NCI-H146 treated with DMSO at 0.1 percent for 48 hours (cell line): ENCODE data around the gene TBCD.

ENCODE experiments used
- DNase-seq: peaks from one replicate; lab custom pipeline; 2025; ENCODE audit not compliant: unreplicated experiment; lab: John Stamatoyannopoulos, UW

Gene TBCD

DNA sequence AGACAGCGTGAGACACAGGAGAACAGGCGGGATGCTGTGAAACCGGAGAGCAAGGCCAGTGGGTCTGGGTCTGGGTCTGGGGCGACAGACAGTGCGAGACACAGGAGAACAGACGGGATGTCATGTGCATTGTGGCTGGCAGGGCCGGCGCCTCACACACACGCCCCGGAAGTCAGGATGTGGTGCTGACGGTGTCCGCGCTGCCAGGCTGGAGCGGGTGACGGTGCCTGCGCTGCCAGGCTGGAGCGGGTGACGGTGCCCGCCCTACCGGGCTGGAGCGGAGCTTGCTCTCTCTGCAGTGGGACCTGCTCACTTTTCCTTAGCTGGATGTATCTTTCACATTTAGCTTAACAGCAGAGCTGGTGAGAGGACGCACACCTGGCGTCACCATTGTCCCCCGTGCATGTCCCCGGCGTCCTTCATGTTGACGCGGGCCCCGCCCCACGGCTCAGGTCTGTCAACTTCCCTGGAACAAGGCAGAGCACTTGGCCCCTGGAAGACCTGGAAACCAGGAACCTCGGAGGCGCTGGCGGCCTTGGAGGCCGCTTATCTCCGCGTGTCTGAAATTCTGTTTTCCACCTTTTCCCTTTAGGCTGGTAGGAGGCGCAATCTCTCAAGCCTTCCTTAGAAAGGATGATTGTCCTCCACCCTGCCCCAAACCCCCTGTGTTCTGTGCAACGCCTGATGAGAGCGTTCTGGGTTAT is 131.0 kb downstream of the TBCD start:
- DNase-seq = no peak

DNA sequence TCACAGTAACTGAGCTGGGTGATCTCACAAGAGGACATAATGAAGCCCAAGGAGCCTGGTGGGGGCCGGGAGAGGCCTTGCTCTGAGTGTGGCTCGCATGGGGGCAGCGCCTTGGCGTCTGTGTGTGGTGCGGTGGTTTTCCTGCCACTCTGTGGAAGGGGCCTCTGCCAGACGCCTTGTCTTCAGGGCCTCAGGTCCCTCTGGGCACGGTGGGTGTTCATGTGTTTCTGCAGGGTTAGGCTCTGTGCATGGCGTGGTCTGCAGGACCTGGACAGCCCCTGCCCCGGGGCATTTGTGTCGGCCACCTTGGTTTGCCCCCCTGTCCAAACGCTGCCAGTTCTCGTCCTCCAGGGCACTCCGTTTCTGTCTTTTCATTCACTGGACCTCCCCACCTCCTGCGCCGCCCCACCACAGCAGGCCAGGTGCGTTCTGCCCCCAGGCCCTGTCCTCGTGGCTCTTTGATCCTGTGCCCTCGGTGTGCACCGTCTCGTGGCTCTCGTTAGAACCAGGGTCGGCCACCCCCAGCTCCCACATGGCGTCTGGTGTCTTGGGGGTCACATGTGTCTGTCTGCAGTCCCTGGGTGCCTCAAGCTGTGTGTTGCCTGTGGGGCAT is 131.7 kb downstream of the TBCD start:
- DNase-seq = no peak

DNA sequence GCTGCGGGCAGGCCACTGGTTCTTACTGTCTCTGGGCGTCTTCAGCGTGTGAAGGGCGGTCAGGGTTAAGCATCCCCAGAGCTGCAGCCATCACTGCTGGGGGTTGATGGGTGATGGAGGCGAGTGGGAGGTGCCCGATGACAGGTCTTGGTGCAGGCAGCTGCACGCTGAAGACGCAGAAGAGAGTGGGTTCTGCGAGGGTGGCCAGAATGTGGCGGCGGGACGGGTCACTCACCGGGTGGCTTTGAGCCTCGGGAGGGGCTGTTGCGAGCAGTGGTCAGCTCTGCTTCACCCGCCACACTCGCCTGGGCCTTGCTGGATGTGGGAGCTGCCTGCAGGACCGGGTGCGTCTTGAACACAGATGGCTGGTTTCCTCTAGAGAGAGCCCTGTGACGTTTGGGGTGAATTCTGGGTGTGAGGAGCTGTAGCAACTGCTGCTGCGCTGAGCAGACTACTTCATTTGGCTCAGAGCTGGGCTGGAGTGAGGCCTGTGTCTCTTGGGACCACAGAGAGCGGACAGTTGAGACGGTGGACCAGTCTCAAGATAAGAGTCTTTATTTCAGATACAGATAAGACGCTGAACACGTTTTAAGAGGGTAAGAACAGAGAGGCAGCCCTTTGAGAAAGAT is 132.6 kb downstream of the TBCD start:
- no peak for DNase-seq

DNA sequence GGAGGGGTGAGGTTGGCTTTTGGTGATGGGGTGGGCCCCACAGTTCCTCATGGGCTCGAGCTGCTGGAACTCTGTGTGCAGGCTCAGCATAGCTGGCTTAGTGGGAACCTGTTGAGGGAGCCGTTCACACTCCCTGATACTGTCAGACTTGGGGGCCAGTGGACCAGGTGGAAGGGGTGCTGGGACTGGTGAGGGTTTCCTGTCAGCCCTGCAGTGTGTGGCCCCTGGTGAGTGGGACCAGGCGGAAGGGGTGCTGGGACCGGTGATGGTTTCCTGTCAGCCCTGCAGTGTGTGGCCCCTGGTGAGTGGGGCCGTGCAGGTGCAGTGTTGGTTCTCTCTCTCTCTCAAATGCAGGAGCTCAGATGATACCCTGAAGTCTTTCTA is 133.1 kb downstream of the TBCD start:
- no peak for DNase-seq

DNA sequence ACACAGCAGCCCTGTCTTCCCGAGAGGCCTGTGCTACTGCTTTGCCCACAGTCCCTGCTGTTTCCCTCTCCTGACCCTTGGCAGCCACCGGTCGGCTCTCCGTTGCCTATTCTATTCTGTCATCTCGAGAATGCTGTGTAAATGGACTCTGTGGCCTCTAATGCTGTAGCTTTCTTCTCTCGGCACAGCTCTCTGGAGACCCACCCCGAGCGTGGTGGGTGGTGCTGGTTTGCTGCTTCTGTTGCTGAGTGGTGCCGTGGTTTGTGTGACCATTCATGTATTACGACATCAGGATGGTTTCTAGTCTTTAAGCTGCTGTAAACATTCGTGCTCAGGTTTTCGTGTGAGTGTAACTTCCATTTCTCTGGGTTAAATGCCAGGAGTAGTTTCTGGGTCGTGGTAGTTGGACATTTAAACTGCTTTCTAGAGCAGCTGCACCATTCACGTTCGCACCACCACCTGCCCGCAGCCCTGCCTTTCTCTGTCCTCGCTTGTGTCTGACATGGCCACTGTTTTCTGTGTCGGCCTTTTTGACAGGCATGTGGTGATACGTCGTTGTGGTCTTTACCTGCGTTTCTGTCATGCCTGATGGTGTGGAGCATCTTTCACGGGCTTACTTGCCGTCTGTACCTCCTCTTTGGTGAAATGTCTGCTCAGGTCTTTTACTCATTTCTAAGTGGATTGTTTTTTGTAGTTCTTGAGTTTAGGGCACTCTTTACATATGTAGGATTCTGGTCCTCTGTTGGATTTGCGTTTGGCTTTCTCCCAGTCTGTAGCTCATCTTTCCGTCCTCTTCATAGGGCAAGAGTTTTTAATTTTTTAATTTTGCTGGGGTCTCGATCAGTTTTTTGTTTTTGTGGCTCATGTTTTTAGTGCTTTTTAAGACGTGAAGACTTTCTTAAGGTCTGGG is 135.6 kb downstream of the TBCD start:
- no peak for DNase-seq

DNA sequence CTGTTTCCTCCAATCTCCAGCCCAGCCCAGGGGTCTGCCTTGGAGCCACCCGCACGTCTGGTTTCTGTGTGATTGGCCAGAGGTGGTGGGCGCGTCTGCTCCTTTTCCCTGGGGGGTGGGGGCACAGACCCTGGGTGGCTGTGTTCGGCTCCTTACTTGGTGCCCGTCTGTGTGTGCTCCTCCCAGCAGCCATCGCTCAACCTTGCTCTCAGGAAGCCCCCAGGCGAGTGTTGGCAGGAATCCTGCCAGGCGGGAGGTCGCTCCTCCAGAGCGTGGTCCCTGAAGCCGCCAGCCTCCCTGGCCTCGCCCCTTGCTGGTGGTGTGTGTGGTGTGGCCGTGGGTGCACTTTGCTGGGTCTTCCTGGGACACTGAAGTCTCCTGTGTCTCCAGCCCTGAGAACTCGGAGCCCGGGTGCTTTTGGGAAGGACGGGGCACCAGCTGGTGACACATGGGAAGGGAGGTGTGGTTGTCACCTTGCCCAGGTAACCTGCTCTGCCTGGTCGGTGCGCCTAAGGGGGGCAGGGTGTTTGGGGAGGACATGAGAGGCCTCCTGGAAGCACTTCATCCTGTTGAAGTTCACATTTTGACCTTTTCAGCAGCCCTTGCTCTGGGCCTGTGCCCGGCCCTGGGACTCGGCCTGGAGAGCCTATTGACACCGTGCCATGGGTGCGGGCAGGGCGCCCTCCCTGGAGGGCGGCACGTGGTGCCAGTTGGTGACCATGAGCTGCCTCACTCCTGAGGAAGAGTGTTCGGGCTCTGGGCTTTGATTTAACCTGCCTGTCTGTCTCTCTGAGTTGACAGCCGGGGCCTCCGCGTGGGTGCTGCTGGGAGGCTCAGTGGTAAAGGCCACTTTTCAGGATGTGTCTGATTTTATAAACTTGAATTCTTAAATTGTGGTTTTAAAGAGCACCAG is 137.0 kb downstream of the TBCD start:
- no peak for DNase-seq

DNA sequence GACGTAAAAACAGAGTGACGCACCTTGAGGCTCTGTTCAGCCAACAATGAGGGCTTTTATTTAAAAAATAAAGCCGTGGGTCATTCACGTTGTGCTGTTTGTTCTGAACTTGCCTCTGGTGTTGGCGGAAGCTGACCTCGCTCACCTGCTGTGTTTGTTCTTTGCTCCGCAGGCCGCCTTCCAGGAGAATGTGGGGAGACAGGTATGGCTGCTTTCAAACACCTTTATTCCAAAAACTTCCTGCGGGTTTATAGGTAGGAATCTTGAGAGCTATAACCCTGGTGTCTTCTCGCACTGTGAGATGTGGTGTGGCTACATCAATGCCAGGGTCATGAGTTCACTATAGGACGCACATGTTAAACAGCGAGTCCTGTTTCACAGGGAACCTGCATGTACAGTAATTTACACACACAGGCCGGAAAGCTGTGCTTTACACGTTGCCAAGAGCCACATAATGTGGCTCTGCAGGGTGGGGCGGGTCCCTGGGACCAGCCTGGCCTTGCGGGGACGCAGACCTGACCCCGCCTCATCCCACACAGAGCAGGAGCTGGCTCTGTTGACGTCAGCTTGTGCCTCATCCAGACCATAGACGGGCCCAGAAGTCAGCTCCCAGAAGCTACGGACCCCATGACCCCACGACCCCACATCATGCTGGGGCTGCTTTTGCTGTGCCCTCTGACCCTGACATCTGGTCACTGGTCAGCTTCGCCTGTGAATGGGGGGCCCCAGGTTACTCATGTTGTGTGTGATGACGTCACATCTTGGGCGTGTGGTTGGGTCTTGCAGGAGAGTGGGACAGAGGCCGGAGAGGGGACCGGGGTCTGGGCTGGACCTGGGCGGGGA is 137.9 kb downstream of the TBCD start:
- peak; percentile 69 for DNase-seq

DNA sequence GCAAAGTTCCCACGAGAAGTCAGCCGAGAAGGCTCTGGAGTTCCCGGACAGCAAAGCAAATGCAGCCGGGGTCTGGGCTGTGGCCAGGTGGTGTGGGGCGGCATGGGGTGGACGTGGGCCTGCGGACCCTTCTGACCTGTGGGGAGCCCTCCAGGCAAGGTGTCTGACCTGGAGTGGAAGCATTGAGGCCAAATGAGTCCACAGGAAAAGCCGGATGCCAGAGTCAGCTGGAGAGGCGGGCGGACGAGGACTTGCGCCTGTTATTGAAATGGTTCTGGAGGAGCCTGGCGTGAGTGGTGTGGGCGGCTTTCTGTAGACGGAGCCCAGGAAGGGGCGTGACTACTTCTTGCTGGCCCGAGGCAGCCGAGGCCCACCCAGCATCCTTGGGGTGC is 138.5 kb downstream of the TBCD start:
- no peak for DNase-seq

DNA sequence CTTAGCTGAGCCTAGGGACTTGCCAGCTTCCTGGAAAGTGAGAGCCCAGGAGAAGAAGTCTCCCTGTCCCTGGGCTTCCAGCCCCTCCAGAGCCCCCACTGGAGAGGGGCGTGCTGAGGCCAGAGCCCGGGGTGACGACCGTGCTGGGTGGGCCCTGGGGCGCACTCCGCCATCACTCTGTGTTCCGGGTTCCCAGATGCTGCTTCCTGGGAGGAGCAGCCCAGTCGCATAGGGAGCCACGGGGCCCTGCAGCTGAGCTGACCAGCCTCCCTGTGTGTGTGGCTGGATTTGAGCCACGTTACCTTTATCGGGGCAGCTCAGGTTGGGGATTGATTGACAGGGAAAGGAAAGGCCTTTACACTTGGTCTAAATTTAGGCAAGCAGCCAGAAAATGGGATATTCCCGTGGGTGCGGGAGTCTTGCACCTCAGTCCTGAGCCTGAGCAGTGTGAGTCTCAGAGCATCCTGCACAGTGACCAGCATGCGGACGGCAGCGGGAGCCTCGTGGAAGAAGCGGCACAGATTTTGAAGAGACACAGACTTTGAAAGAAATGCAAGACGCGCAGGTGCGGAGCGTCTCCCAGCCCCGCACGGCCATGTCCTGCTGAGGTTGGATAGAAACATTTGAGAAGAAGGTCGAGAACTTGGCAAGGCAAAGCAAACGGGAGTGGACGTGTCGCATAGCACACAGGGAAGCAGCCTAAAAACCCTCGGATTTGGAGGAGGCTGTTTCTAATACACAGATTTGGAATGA is 139.2 kb downstream of the TBCD start:
- DNase-seq = no peak

DNA sequence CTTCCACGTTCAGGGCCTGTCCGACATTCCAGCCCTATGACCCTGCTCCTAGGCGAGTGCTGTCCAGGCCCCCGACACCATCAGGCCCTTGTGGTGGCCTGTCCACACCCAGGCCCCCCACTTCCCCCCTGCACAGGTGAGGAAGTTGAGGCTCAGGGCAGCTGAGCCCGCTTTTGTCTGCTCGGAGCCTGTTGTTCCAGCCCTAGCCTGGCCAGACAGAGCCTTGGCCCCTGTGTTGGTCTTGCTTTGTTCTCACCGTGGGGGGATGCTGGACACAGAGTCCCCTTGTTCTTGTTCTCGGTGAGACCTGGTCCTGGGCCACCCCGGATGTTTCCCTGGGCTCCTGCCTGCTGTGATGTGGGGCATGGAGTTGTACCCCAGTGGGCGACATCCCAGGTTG is 140.0 kb downstream of the TBCD start:
- no peak for DNase-seq

DNA sequence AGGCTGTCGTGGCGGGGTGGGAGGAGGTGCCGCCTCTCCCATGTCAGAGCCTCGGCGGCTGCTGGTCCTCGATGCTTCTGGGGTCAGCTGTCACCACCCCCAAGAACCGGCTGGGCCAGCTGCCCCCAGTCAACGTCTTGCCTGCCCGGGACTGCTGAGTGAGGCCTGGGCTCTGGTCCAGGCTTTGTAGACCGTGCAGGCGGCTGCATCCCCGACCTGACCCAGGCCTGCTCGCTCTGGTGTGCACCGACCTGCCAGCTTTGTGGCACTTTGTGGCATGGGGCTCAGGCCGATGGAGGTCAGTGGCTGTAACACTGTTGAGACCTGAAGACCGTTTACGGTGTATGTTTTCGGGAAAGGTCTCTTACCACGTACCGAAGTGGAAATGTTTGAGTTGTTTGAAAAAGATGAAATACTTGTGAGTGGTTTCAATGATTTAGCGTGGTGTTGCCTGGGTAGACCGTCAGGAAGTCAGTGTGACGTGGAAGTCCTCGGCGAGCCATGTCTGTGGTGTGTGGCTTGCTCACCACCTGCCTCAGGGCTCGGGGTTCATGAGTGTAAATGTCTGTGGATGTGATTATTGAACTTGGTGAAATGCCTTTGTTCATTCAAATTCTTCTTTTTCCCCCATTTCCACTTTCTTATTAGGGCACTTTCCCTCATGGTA is 141.2 kb downstream of the TBCD start:
- no peak for DNase-seq

DNA sequence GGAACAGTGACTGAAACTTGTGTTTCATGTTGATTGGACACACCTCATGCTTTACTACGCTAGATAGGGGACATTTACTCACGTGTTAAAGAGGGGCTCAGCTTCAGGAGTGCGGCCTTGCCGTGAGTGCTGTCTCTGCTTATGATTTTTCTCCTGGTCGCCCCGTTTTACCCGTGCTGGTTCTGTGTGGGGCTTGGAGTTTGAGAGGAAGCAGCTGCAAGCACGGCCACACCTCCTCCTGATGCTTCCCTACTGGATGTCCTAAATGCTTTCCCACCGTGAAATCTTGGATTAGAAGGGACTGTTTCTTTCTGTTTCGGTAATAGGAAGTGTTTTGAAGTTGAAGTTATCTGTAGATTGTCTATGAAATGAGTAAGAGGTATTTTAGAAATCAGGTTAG is 141.9 kb downstream of the TBCD start:
- no peak for DNase-seq

DNA sequence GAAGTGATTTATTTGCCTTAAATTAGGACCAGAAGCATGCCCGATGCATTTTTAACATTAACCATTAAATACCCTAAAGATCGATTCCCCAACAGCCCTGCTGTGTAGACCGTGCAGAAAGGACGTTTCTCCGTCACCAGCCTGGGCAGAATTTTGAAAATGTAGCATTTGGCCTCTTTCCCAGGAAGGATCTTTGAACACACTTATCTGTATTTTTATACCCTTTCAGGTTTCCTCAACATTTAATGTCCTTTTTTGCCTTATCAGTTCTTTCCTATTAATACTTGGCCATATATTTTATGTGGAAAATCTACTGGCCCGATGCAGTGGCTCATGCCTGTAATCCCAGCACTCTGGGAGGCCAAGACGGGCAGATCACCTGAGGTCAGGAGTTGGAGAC is 142.5 kb downstream of the TBCD start:
- no peak for DNase-seq

DNA sequence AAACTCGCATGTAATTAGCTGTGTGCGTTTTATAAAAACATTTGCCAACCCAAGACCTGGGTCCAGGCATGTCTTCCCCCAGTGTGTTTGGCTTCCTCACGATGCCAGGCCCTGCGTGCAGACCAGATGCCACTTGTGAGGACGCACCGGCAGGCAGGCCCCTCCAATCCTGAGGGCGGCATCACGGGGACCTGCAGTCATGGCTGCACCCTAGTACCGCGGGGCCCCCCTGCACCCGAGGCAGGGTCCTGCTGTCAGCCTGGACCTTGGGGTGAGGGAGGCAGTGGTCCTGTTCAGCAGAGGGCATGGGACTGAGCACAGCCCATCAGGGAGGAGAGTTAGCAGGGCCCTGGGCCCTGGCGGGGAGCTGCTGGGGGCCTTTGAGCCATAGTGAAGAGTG is 143.2 kb downstream of the TBCD start:
- no peak for DNase-seq

DNA sequence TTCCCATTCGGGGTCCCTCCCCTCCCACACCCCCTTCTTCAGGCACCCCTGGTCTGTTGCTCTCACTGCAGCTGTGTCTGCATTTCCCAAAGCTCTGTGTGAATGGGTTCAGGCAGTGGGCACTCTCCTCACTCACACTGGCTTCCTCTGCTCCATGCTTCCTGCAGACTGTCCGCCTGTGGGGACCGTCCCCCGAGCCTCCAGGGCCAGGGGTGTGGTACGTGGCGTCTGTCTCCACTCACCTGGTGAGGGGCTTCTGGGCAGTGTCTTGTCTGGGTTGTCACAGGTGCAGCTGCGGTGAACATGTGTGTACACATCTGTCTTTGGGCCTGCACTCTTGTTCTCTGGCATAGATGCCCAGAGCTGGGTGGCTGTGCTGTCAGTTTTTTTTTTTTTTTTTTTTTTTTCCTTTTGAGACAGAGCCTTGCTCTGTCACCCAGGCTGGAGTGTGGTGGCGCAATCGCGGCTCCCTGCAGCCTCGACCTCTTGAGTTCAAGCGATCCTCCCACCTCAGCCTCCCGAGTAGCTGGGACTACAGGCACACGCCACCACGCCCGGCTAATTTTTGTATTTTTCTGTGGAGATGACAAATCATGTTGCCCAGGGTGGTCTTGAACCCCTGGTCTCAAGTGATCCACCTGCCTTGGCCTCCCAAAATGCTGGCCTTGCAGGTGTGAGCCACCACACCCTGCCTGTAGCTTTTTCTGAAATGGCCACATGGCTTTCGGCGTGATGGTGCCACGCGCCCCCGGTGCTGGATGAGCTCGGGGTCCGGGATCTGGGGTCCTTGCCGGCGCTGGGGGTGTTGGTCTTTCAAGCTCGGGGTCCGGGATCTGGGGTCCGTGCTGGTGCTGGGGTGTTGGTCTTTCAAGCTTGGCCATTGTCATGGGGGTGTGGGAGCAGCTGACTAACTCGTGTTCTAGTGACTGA is 144.5 kb downstream of the TBCD start:
- no peak for DNase-seq

DNA sequence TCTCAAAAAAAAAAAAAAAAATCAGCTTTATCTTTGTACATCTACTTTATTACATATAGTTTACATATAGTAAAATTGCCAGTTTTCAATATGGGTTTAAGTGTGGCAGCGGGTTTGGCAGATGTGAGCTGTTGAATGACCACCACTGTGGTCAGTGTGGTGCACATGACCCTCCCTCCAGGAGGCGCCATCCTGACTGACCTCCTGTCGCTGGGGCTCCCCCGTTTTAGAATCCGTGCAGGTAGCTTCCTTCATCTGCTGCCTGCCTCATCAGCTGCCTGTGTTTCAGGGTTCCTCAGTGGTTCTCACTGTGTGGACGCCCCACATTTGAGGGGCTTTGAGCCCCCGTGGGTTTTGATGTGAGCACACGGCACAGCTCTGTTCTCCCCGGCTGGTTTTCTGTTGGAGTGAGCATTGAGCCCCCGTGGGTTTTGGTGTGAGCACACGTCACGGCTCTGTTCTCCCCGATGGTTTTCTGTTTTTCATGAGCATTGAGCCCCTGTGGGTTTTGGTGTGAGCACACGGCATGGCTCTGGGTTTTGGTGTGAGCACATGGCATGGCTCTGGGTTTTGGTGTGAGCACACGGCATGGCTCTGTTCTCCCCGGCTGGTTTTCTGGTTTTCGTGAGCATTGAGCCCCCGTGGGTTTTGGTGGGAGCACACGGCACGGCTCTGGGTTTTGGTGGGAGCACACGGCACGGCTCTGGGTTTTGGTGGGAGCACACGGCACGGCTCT is 145.8 kb downstream of the TBCD start:
- no peak for DNase-seq
